Measurements from ENCODE around the gene NCKIPSD.

NCKIPSD gene

GRCh38 chr3:48695393-48695753 lies 9.7 kb upstream of the NCKIPSD start:
- no peak overlapping the region for H2AFZ ChIP-seq (ENCODE audit: low read length)
- no peaks in the 10 kb centered on the region for H3K9me2 ChIP-seq (replicated peaks; ENCODE audit: insufficient read depth, low read length)
- no peaks in the 10 kb centered on the region for H3F3A ChIP-seq (ENCODE audit: insufficient read depth, low read length)
- no peak overlapping the region for H3K9ac ChIP-seq (ENCODE audit: low read length)
- no peaks in the 10 kb centered on the region for H3K4me1 ChIP-seq (ENCODE audit: low read length)
- H3K4me2 ChIP-seq (ENCODE audit: low read depth, low read length): no peak overlapping the region
- DNase-seq: no peak
- peaks cover 42% of the 10 kb centered on the region for H3K79me2 ChIP-seq (ENCODE audit: low read length)
- H3K27me3 ChIP-seq (replicated peaks; ENCODE audit: insufficient read depth, low read length): no peaks in the 10 kb centered on the region
- H3K36me3 ChIP-seq (replicated peaks; ENCODE audit: insufficient read depth, low read length): no peaks in the 10 kb centered on the region; the same call in 1 of the 2 replicates
- no peak overlapping the region for H3K4me3 ChIP-seq (ENCODE audit: low read length)
- no peaks in the 10 kb centered on the region; the same call in 1 of the 2 replicates for H4K20me1 ChIP-seq (ENCODE audit: insufficient read depth, low read length)
- H3K9me3 ChIP-seq (replicated peaks; ENCODE audit: insufficient read depth, low read length): no peaks in the 10 kb centered on the region
- TF ChIP-seq EZH2 (optimal IDR thresholded peaks at IDR 0.05; ENCODE audit: low read depth, low read length) (no peak), CTCF (IDR thresholded peaks at IDR 0.05; ENCODE audit: low read length) (no peak), EZH2phosphoT487 (IDR thresholded peaks at IDR 0.05; ENCODE audit: low read length) (no peak)
- no peak overlapping the region for H3K27ac ChIP-seq (ENCODE audit: low read length)

GRCh38 chr3:48694610-48695392 lies 9.1 kb upstream of the NCKIPSD start:
- no peak overlapping the region for H2AFZ ChIP-seq (ENCODE audit: low read length)
- no peaks in the 10 kb centered on the region for H3K4me1 ChIP-seq (ENCODE audit: low read length)
- no peaks in the 10 kb centered on the region; the same call in 1 of the 2 replicates for H4K20me1 ChIP-seq (ENCODE audit: insufficient read depth, low read length)
- no peak for TF ChIP-seq CTCF (IDR thresholded peaks at IDR 0.05; ENCODE audit: low read length)
- TF ChIP-seq EZH2 (optimal IDR thresholded peaks at IDR 0.05; ENCODE audit: low read depth, low read length): no peak
- TF ChIP-seq EZH2phosphoT487 (IDR thresholded peaks at IDR 0.05; ENCODE audit: low read length): no peak
- peaks cover 37% of the 10 kb centered on the region for H3K79me2 ChIP-seq (ENCODE audit: low read length)
- H3K27me3 ChIP-seq (replicated peaks; ENCODE audit: insufficient read depth, low read length): no peaks in the 10 kb centered on the region
- no peaks in the 10 kb centered on the region for H3K9me2 ChIP-seq (replicated peaks; ENCODE audit: insufficient read depth, low read length)
- H3K27ac ChIP-seq (ENCODE audit: low read length): no peak overlapping the region
- no peak overlapping the region for H3K4me2 ChIP-seq (ENCODE audit: low read depth, low read length)
- H3F3A ChIP-seq (ENCODE audit: insufficient read depth, low read length): no peaks in the 10 kb centered on the region
- H3K9ac ChIP-seq (ENCODE audit: low read length): no peak overlapping the region
- H3K9me3 ChIP-seq (replicated peaks; ENCODE audit: insufficient read depth, low read length): no peaks in the 10 kb centered on the region
- H3K36me3 ChIP-seq (replicated peaks; ENCODE audit: insufficient read depth, low read length): no peaks in the 10 kb centered on the region; the same call in 1 of the 2 replicates
- H3K4me3 ChIP-seq (ENCODE audit: low read length): no peak overlapping the region
- no peak for DNase-seq

- Histone ChIP-seq H4K20me1 (ENCODE audit: insufficient read depth, low read length) (no peaks in the 10 kb centered on the region; the same call in 1 of the 2 replicates), H3K27ac (ENCODE audit: low read length) (no peak overlapping the region)
Observed at GRCh38 chr3:48693826-48694225, 8.1 kb upstream of the NCKIPSD start.

More at GRCh38 chr3:48693826-48694225, 8.1 kb upstream of the NCKIPSD start:
- no peak overlapping the region for H3K9ac ChIP-seq (ENCODE audit: low read length)
- H3K36me3 ChIP-seq (replicated peaks; ENCODE audit: insufficient read depth, low read length): no peaks in the 10 kb centered on the region; the same call in 1 of the 2 replicates
- peaks cover 29% of the 10 kb centered on the region for H3K79me2 ChIP-seq (ENCODE audit: low read length)
- H3K27me3 ChIP-seq (replicated peaks; ENCODE audit: insufficient read depth, low read length): no peaks in the 10 kb centered on the region
- no peak overlapping the region for H3K4me3 ChIP-seq (ENCODE audit: low read length)
- H3K4me2 ChIP-seq (ENCODE audit: low read depth, low read length): no peak overlapping the region
- H3K9me3 ChIP-seq (replicated peaks; ENCODE audit: insufficient read depth, low read length): no peaks in the 10 kb centered on the region
- no peaks in the 10 kb centered on the region for H3K4me1 ChIP-seq (ENCODE audit: low read length)
- H3F3A ChIP-seq (ENCODE audit: insufficient read depth, low read length): no peaks in the 10 kb centered on the region
- H2AFZ ChIP-seq (ENCODE audit: low read length): no peak overlapping the region
- no peak for TF ChIP-seq EZH2 (optimal IDR thresholded peaks at IDR 0.05; ENCODE audit: low read depth, low read length)
- no peak for TF ChIP-seq CTCF (IDR thresholded peaks at IDR 0.05; ENCODE audit: low read length)
- no peak for TF ChIP-seq EZH2phosphoT487 (IDR thresholded peaks at IDR 0.05; ENCODE audit: low read length)
- no peak for DNase-seq
- no peaks in the 10 kb centered on the region for H3K9me2 ChIP-seq (replicated peaks; ENCODE audit: insufficient read depth, low read length)
